AG10803 (cell line): ENCODE data around the gene COL4A4.
"Not testable (repeated sequence)": the region's sequence is repeated elsewhere in the genome, so short reads cannot be mapped to it uniquely, and the experiment has no call there.

Experiments
- DNase-seq: peaks from one replicate; pipeline ENCODE4 v3.0.0; 2010; ENCODE audit warnings: low read depth
- H3K4me3 ChIP-seq: 2 replicates; pipeline ENCODE4 v1.5.1; 2011; ENCODE audit warnings: mild to moderate bottlenecking, low read length, control low read depth
- CTCF ChIP-seq: conservative IDR thresholded peaks from 2 replicates; pipeline ENCODE4 v1.5.1; 2011; ENCODE audit warnings: mild to moderate bottlenecking, low read length, control low read depth, inconsistent platforms

The COL4A4 gene

GRCh38 chr2:227097495-227098161, 66.4 kb downstream of the COL4A4 start:
- DNase-seq, result no peak
- no peak for TF ChIP-seq CTCF
- H3K4me3 ChIP-seq, result no peak overlapping the region

DNA sequence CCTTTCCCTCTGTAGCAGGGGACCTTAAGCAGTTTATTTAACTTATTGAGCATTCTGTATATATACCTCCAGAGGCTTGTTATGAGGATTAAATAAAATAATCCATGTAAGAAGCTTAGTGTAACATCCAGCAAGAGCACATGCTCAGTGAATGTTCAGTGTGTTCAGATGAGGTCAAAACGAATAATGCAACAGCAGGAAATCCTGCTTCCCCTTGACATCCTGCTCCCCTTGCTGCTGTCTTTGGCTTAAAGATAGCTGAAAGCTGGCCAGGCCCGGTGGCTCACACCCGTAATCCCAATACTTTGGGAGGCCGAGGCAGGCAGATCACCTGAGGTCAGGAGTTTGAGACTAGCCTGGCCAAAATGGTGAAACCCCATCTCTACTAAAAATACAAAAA, 68.7 kb downstream of the COL4A4 start:
- DNase-seq, result no peak
- no peak overlapping the region for H3K4me3 ChIP-seq
- no peak for TF ChIP-seq CTCF

DNA sequence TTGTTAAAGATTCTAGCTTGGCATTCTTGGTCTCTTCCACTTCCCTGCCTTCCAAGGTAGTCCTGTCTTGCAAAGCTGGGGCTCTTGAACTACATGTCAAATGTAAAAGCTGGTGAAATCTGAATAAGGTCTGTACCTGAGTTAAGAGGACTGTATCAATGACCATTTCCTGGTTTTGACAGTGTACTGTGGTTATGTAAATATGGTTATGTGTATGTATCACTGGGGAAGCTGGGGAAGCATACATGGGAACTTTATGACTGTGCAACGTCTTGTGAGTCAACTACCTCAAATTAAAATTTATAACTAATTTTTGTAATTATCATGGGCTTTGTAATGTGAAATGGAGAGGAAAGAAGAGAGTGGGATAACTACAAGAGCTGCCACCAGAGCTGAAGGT, 81.7 kb downstream of the COL4A4 start:
- no peak for DNase-seq
- no peak for TF ChIP-seq CTCF

GRCh38 chr2:227079726-227080125, 84.3 kb downstream of the COL4A4 start:
- TF ChIP-seq CTCF, result no peak
- H3K4me3 ChIP-seq, result no peak overlapping the region
- peak; percentile 17 for DNase-seq

More for the DNA sequence above, 81.7 kb downstream of the COL4A4 start:
- no peak overlapping the region for H3K4me3 ChIP-seq

DNA sequence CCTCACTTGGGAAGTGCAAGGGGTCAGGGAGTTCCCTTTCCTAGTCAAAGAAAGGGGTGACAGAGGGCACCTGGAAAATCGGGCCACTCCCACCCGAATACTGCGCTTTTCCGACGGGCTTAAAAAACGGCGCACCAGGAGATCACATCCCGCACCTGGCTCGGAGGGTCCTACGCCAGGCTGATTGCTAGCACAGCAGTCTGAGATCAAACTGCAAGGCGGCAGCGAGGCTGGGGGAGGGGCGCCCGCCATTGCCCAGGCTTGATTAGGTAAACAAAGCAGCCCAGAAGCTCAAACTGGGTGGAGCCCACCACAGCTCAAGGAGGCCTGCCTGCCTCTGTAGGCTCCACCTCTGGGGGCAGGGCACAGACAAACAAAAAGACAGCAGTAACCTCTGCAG, 98.9 kb downstream of the COL4A4 start:
- H3K4me3 ChIP-seq, DNase-seq: not testable (repeated sequence)

DNA sequence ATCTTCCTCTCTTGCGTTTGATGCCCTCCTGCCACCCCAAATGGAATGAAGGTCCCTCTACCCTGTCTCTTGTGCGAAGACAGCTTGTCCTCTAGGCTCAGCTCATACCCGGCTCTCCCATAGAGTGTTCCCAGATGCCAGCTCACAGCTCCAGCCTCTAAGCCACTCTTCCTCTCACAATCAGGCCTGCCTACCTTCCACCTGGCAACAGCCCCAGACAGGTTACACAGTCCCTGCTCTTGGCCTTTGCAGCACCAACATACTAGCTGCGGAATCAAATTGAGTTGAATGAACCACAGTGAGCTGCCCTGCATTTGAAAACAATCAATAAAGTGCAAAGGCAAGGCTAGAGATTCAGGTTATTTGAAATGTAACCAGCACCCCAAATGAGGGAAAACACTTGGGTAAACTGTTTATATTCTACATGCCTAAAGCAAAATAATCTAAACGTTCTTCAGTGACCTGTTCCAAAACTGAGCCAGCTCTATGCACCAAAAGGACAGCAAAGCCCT, 105.1 kb downstream of the COL4A4 start:
- no peak for TF ChIP-seq CTCF
- DNase-seq, result no peak
- H3K4me3 ChIP-seq, result no peak overlapping the region

GRCh38 chr2:227057743-227058447, 106.1 kb downstream of the COL4A4 start:
- no peak for TF ChIP-seq CTCF
- H3K4me3 ChIP-seq, result no peak overlapping the region
- DNase-seq, result no peak
